ENCODE measurements around the gene ATP2C2.

Gene ATP2C2

DNA sequence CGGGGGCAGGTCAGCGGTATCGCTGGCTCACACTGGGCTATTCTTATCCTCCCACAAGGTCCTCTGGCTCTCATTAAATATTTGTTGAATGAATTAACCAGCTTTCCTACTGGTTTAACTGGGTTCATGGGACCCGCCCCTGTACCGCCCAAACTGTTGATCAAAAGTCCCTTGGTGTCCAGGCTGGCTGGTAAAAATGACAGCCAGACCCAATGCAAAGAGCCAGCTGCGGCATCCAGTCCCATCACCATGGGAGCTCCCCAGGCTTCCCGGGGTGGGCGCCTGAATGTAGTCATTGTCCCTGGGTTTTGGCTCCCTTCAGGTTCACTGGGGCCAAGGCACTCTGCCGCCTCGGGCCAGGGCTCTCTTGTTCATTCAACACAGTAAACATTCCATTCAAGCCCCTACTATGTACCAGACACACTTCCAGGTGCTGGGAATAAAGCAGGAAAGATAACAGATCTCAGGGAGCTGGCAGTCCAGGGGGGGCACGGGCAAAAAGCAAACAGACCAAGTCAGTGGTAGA, 11.7 kb upstream of the ATP2C2 start:
- in situ Hi-C loops (cut with HindIII; ENCODE audit: low sequenced_read_pairs), result no loop called here
- no peak for TF ChIP-seq CTCF (IDR thresholded peaks at IDR 0.05; ENCODE audit: low read depth, low read length)
- no peak overlapping the region for H3K4me3 ChIP-seq (ENCODE audit: low read depth, low read length)
- no peak for DNase-seq (ENCODE audit: low read depth, low spot score)

DNA sequence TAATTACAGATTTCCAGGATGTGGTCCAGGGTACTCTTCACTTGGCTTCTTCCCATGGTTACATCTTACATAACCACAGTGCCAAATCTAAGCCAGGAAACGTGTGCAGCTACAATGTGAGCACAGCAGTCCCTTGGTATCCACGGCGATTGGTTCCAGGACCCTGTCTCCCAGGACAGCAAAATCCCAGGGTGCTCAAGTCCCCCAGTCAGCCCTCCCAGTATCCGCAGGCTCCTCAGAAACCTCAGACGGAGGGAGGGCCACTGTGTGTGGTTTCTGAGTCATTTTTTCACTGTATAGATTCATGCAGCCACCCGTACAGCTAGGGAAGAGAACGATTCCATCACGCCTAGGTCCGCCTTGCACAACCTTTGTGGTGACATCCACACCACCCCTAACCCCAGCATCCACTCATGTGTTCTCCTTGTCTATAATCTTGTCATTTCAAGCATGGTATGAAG, 11.1 kb upstream of the ATP2C2 start:
- no peak for TF ChIP-seq CTCF (IDR thresholded peaks at IDR 0.05; ENCODE audit: low read depth, low read length)
- DNase-seq (ENCODE audit: low read depth, low spot score), result peak; percentile 25
- no peak overlapping the region for H3K4me3 ChIP-seq (ENCODE audit: low read depth, low read length)
- in situ Hi-C loops (cut with HindIII; ENCODE audit: low sequenced_read_pairs), result no loop called here

DNA sequence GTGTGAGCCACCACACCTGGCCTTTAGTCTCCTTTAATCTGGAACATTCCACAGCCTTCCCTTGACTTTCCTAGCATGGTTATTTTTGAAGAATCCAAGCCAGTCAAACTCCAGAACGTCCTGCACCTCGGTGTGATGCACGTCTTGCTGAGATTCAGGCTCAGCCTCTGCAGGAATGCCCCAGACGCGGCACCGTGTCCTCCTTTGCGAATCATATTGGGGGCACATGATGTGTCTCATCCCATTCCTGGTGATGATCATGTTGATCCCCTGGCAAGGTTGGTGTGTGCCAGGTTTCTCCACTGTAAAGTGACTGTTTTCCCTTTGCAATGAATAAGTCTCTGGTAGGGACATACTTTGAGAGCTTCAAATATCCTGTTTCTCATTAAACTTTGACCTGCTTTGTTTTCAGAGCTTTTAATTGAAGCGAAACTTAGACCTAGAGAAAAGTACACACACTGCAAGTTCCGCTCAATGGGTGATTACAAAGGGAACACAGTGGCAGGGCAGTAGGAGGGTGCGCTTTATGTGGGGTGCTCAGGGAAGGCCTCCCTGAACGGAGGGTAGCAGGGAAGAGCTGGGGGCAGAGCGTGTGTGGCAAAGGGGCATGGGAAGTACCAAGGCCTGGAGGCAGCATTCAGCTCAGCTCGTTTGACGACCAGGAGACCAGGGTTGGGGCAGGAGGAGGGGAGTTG, 9.6 kb upstream of the ATP2C2 start:
- no peak for DNase-seq (ENCODE audit: low read depth, low spot score)
- no peak overlapping the region for H3K4me3 ChIP-seq (ENCODE audit: low read depth, low read length)
- no peak for TF ChIP-seq CTCF (IDR thresholded peaks at IDR 0.05; ENCODE audit: low read depth, low read length)
- in situ Hi-C loops (cut with HindIII; ENCODE audit: low sequenced_read_pairs), result no loop called here

- no peak for TF ChIP-seq CTCF (IDR thresholded peaks at IDR 0.05; ENCODE audit: low read depth, low read length)
- H3K4me3 ChIP-seq (ENCODE audit: low read depth, low read length), result no peak overlapping the region
- no peak for DNase-seq (ENCODE audit: low read depth, low spot score)
- in situ Hi-C loops (cut with HindIII; ENCODE audit: low sequenced_read_pairs), result no loop called here
Observed at GRCh38 chr16:84359326-84359725, 9.0 kb upstream of the ATP2C2 start.

DNA sequence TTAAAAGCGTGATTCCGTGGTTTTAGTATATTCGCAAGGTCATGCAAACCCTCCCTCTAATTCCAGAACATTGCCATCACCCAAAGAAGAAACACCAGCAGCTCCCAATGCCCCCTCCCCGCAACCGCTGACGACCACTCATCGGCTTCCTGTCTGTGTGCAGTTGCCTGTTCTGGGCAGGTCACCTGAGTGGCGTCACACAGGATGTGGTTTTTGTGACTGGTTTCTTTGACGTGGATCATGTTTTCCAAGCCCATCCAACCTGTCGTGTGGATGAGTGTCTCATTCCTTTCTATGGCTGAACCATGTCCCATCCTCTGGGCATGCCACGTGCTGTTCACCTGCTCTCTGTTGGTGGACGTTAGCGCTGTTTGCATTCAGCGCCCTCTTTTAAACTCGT, 8.2 kb upstream of the ATP2C2 start:
- no peak overlapping the region for H3K4me3 ChIP-seq (ENCODE audit: low read depth, low read length)
- DNase-seq (ENCODE audit: low read depth, low spot score), result peak; percentile 2
- in situ Hi-C loops (cut with HindIII; ENCODE audit: low sequenced_read_pairs), result no loop called here
- TF ChIP-seq CTCF (IDR thresholded peaks at IDR 0.05; ENCODE audit: low read depth, low read length), result no peak

DNA sequence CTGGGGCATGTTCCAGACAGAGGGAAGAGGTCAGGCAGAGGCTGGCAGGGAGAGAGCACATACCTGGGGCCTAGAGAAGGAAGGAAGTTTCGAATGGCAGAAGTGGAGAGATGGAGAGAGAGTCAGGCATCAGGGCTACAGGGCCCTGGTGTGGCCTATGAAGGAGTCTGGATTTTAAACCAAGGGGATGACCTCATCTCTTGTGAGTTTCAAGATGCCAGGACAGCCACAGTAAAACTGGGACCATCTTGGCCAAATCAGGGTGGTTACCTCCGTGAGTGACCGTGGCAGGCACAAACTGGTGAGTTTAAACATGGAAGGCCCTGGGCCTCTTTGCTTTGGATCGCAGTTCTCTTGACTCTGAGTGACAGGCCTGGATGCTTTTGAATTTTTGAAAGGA, 7.6 kb upstream of the ATP2C2 start:
- DNase-seq (ENCODE audit: low read depth, low spot score), result no peak
- in situ Hi-C loops (cut with HindIII; ENCODE audit: low sequenced_read_pairs), result no loop called here
- H3K4me3 ChIP-seq (ENCODE audit: low read depth, low read length), result no peak overlapping the region
- no peak for TF ChIP-seq CTCF (IDR thresholded peaks at IDR 0.05; ENCODE audit: low read depth, low read length)

Data from astrocyte of the spinal cord (primary cell).